ENCODE measurements around the gene GLI3.

DNA sequence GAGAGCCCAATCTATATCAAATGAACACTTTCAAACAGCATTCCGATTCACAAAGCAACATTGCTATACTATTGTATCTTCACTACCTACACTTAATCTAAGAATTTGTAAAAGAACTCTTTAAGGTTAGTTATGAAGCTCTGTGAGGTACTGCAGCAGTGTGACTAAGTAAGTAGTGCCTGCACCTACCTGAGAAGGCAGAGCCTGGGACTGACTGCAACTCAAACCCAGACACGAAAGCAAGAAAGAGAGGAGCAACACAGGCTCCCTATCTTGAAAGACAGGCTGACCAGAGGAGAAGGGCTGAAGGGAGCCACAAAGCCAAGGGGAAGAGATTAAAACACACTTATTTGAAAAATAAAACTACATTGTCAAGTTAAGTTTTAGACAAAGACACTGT lies 160.1 kb downstream of the GLI3 start:
- TF ChIP-seq, protein P1, sequence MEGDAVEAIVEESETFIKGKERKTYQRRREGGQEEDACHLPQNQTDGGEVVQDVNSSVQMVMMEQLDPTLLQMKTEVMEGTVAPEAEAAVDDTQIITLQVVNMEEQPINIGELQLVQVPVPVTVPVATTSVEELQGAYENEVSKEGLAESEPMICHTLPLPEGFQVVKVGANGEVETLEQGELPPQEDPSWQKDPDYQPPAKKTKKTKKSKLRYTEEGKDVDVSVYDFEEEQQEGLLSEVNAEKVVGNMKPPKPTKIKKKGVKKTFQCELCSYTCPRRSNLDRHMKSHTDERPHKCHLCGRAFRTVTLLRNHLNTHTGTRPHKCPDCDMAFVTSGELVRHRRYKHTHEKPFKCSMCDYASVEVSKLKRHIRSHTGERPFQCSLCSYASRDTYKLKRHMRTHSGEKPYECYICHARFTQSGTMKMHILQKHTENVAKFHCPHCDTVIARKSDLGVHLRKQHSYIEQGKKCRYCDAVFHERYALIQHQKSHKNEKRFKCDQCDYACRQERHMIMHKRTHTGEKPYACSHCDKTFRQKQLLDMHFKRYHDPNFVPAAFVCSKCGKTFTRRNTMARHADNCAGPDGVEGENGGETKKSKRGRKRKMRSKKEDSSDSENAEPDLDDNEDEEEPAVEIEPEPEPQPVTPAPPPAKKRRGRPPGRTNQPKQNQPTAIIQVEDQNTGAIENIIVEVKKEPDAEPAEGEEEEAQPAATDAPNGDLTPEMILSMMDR (IDR thresholded peaks at IDR 0.05; ENCODE audit: control extremely low read depth in 1 of 3, insufficient read depth in 1 of 3, low read depth in 1 of 3, low read length in 3 of 3) = no peak
- TF ChIP-seq JUN (IDR thresholded peaks at IDR 0.05; ENCODE audit: low read depth, low read length) (no peak), POLR2AphosphoS5 (IDR thresholded peaks at IDR 0.05; ENCODE audit: low read depth, low read length) (no peak), MAFK (IDR thresholded peaks at IDR 0.05; ENCODE audit: low read depth, low read length) (no peak)
